H9 (cell line): Measurements from ENCODE around the gene GNAI1. TPM values are rescaled to one million over a fixed set of nuclear protein-coding genes. Genes with fewer than 3 reads are reported as not detected.

Source experiments
- DNase-seq: peaks from one replicate; pipeline ENCODE4 v3.0.0-alpha.2; 2017
- H2AFZ ChIP-seq: one replicate; pipeline ENCODE4 v1.6.1; 2013; ENCODE audit warnings: mild to moderate bottlenecking, low read length, control low read depth, moderate library complexity
- H2AK5ac ChIP-seq: 2 replicates; pipeline ENCODE4 v1.6.1; 2013; ENCODE audit warnings: low read length, control low read depth, mixed read lengths; ENCODE audit not compliant: insufficient read length
- H2BK120ac ChIP-seq: one replicate; pipeline ENCODE4 v1.6.1; 2013; ENCODE audit warnings: low read depth, mild to moderate bottlenecking, low read length, control low read depth, inconsistent platforms; ENCODE audit not compliant: poor library complexity, severe bottlenecking
- H2BK12ac ChIP-seq: 2 replicates; pipeline ENCODE4 v1.6.1; 2013; ENCODE audit warnings: low read length, control low read depth, mixed read lengths, low read depth; ENCODE audit not compliant: insufficient read length
- H2BK15ac ChIP-seq: 2 replicates; pipeline ENCODE4 v1.6.1; 2013; ENCODE audit warnings: low read depth, low read length, control low read depth
- H2BK20ac ChIP-seq: one replicate; pipeline ENCODE4 v1.6.1; 2013; ENCODE audit warnings: low read depth, mild to moderate bottlenecking, low read length, control low read depth, inconsistent platforms; ENCODE audit not compliant: poor library complexity, severe bottlenecking
- H2BK5ac ChIP-seq: 2 replicates; pipeline ENCODE4 v1.6.1; 2013; ENCODE audit warnings: low read length, control low read depth, mixed read lengths; ENCODE audit not compliant: insufficient read length
- H3K14ac ChIP-seq: 2 replicates; pipeline ENCODE4 v1.6.1; 2013; ENCODE audit warnings: low read length, control low read depth; ENCODE audit not compliant: insufficient read depth
- H3K18ac ChIP-seq: 2 replicates; pipeline ENCODE4 v1.6.1; 2013; ENCODE audit warnings: low read depth, mild to moderate bottlenecking, mixed read lengths, low read length, control low read depth; ENCODE audit not compliant: insufficient read length
- H3K23ac ChIP-seq: 2 replicates; pipeline ENCODE4 v1.6.1; 2013; ENCODE audit warnings: low read length, control low read depth, mixed read lengths, low read depth; ENCODE audit not compliant: insufficient read length
- H3K23me2 ChIP-seq: 2 replicates; pipeline ENCODE4 v1.6.1; 2013; ENCODE audit warnings: low read depth, mild to moderate bottlenecking, mixed read lengths, low read length, control low read depth; ENCODE audit not compliant: insufficient read length, poor library complexity, severe bottlenecking
- H3K27ac ChIP-seq: 2 replicates; pipeline ENCODE4 v1.5.1; 2013; ENCODE audit warnings: low read length, control low read depth, mixed read lengths, low read depth; ENCODE audit not compliant: insufficient read length
- H3K27me3 ChIP-seq: 2 replicates; pipeline ENCODE4 v1.6.1; 2013; ENCODE audit warnings: low read length, control low read depth, inconsistent platforms; ENCODE audit not compliant: insufficient read depth
- H3K4ac ChIP-seq: 2 replicates; pipeline ENCODE4 v1.6.1; 2013; ENCODE audit warnings: low read depth, mild to moderate bottlenecking, control low read depth, inconsistent platforms, low read length, moderate library complexity
- H3K4me1 ChIP-seq: 2 replicates; pipeline ENCODE4 v1.6.1; 2013; ENCODE audit warnings: low read length, control low read depth, inconsistent platforms; ENCODE audit not compliant: insufficient read depth
- H3K4me2 ChIP-seq: 2 replicates; pipeline ENCODE4 v1.6.1; 2013; ENCODE audit warnings: low read length, control low read depth, mixed read lengths; ENCODE audit not compliant: insufficient read length, insufficient read depth
- H3K56ac ChIP-seq: 2 replicates; pipeline ENCODE4 v1.6.1; 2013; ENCODE audit warnings: low read depth, mild to moderate bottlenecking, mixed read lengths, low read length, control low read depth; ENCODE audit not compliant: insufficient read length
- H3K79me1 ChIP-seq: 2 replicates; pipeline ENCODE4 v1.6.1; 2013; ENCODE audit warnings: low read depth, mild to moderate bottlenecking, moderate library complexity, low read length, control low read depth, inconsistent platforms; ENCODE audit not compliant: insufficient read depth, poor library complexity, severe bottlenecking
- H3K79me2 ChIP-seq: 2 replicates; pipeline ENCODE4 v1.6.1; 2013; ENCODE audit warnings: low read length, control low read depth, inconsistent platforms; ENCODE audit not compliant: insufficient read depth
- H3K9ac ChIP-seq: 2 replicates; pipeline ENCODE4 v1.6.1; 2013; ENCODE audit warnings: low read length, control low read depth, mixed read lengths; ENCODE audit not compliant: insufficient read length; ENCODE audit errors: extremely low read depth
- H3K9me3 ChIP-seq: one replicate; pipeline ENCODE4 v1.6.1; 2013; ENCODE audit warnings: low read depth, low read length, inconsistent platforms; ENCODE audit not compliant: control insufficient read depth
- H3T11ph ChIP-seq: one replicate; pipeline ENCODE4 v1.6.1; 2013; ENCODE audit warnings: mild to moderate bottlenecking, low read length, control low read depth, inconsistent platforms
- H4K20me1 ChIP-seq: one replicate; pipeline ENCODE4 v1.6.1; 2013; ENCODE audit not compliant: control insufficient read depth, insufficient read length, insufficient read depth
- H4K5ac ChIP-seq: 2 replicates; pipeline ENCODE4 v1.6.1; 2013; ENCODE audit warnings: low read depth, mild to moderate bottlenecking, mixed read lengths, low read length, control low read depth; ENCODE audit not compliant: insufficient read length
- H4K8ac ChIP-seq: replicated peaks from 2 replicates; pipeline ENCODE4 v1.6.1; 2013; ENCODE audit warnings: low read length, control low read depth, mixed read lengths, low read depth; ENCODE audit not compliant: insufficient read length
- H4K91ac ChIP-seq: 2 replicates; pipeline ENCODE4 v1.6.1; 2013; ENCODE audit warnings: low read depth, mild to moderate bottlenecking, moderate library complexity, mixed read lengths, low read length, control low read depth; ENCODE audit not compliant: insufficient read length
- H3K27ac Mint-ChIP-seq, 3 experiments: 2 replicates in 2 of 3; 3 replicates in 1 of 3; pipeline ENCODE4 v1.8.0; 2020 to 2021; ENCODE audit warnings: mixed read lengths in 3 of 3, mild to moderate bottlenecking in 1 of 3, moderate library complexity in 1 of 3
- H3K27me3 Mint-ChIP-seq: 2 replicates; pipeline ENCODE4 v1.8.0; 2021; ENCODE audit warnings: low read depth, mild to moderate bottlenecking, moderate library complexity, mixed read lengths
- H3K36me3 Mint-ChIP-seq, 3 experiments: 2 replicates in 2 of 3; 3 replicates in 1 of 3; pipeline ENCODE4 v1.8.0; 2020 to 2021; ENCODE audit warnings: low read depth in 3 of 3, mixed read lengths in 3 of 3; ENCODE audit not compliant: insufficient read depth in 1 of 3
- H3K4me1 Mint-ChIP-seq, 2 experiments: 2 replicates each; pipeline ENCODE4 v1.8.0; 2020; ENCODE audit warnings: mixed read lengths in 2 of 2
- H3K4me3 Mint-ChIP-seq, 2 experiments: 2 replicates in 1 of 2; 3 replicates in 1 of 2; pipeline ENCODE4 v1.8.0; 2020 to 2021; ENCODE audit warnings: mild to moderate bottlenecking in 2 of 2, mixed read lengths in 2 of 2, moderate library complexity in 1 of 2
- H3K9me3 Mint-ChIP-seq, 2 experiments: 2 replicates in 1 of 2; 3 replicates in 1 of 2; pipeline ENCODE4 v1.8.0; 2020; ENCODE audit warnings: mild to moderate bottlenecking in 2 of 2, mixed read lengths in 2 of 2, moderate library complexity in 1 of 2
- CTCF ChIP-seq: fragments of 200-600 bp; sonication (generic); conservative IDR thresholded peaks from 3 replicates; pipeline ENCODE4 v1.8.0; 2021; ENCODE audit warnings: antibody characterized with exemption, mild to moderate bottlenecking
- WGBS: extraction: QIAGEN DNeasy Blood & Tissue Kit; methylation state at CpG from one replicate; pipeline ENCODE4 v1.1.7; 2013; ENCODE audit warnings: missing lambda C conversion rate, low lambda C conversion rate, mixed read lengths; ENCODE audit not compliant: insufficient read length; ENCODE audit errors: extremely low coverage; 5-methylcytosine and 5-hydroxymethylcytosine counted together
- total RNA-seq: library from RNA; stranded (reverse); gene quantifications from 2 replicates; pipeline ENCODE4 v1.2.1, GENCODE V29; 2021

Gene GNAI1
- total RNA-seq, 1 experiment from 2014 or later = 14.1 TPM

GRCh38 chr7:80253237-80253636 is 118.6 kb downstream of the GNAI1 start:
- WGBS = no CpG with 5 or more reads among the region's 4 CpGs
- no peak overlapping the region for H3K9ac ChIP-seq
- no peaks in the 10 kb centered on the region for H3K27me3 Mint-ChIP-seq
- no peak overlapping the region for H3K4me3 Mint-ChIP-seq
- DNase-seq = no peak
- no peaks in the 10 kb centered on the region for H3K4me1 Mint-ChIP-seq
- no peak overlapping the region for H4K5ac ChIP-seq
- H4K91ac ChIP-seq = no peak overlapping the region
- no peaks in the 10 kb centered on the region for H3K79me2 ChIP-seq
- H3K79me1 ChIP-seq = no peaks in the 10 kb centered on the region
- no peak overlapping the region for H4K8ac ChIP-seq
- no peaks in the 10 kb centered on the region for H3K9me3 Mint-ChIP-seq
- H3K56ac ChIP-seq = no peak overlapping the region
- no peaks in the 10 kb centered on the region for H3K36me3 Mint-ChIP-seq
- H3K4me2 ChIP-seq = no peak overlapping the region
- no peaks in the 10 kb centered on the region for H3K27me3 ChIP-seq
- no peak overlapping the region for H2AK5ac ChIP-seq
- no peak overlapping the region for H2BK15ac ChIP-seq
- H3K23me2 ChIP-seq = no peaks in the 10 kb centered on the region
- H2BK12ac ChIP-seq = no peak overlapping the region
- no peak for TF ChIP-seq CTCF
- no peaks in the 10 kb centered on the region for H3K9me3 ChIP-seq
- no peak overlapping the region for H2BK5ac ChIP-seq
- no peak overlapping the region for H2BK20ac ChIP-seq
- no peak overlapping the region for H3K18ac ChIP-seq
- H3T11ph ChIP-seq = no peak overlapping the region
- H3K14ac ChIP-seq = no peak overlapping the region
- no peak overlapping the region for H3K27ac ChIP-seq
- no peak overlapping the region for H2BK120ac ChIP-seq
- no peaks in the 10 kb centered on the region for H4K20me1 ChIP-seq
- H3K4ac ChIP-seq = no peak overlapping the region
- no peak overlapping the region for H3K23ac ChIP-seq
- H3K4me1 ChIP-seq = no peaks in the 10 kb centered on the region
- no peak overlapping the region for H2AFZ ChIP-seq
- no peak overlapping the region for H3K27ac Mint-ChIP-seq
